Muscle of arm (tissue), 12 donors: ENCODE results near the gene SRD5A3. TPM values are rescaled to one million over a fixed set of nuclear protein-coding genes. Genes with fewer than 3 reads are reported as not detected.

Experiments used
- DNase-seq: peaks from one replicate; pipeline ENCODE4 v3.0.0-alpha.2; 2013
- polyA plus RNA-seq, 12 donors: library from polyadenylated mRNA; unstranded; fragments of 120-200 nt; gene quantifications; one replicate each; pipeline ENCODE4 v1.2.1, GENCODE V29; 2013; ENCODE audit not compliant: insufficient read length in 12 of 12

The SRD5A3 gene
- polyA plus RNA-seq, 12 donors, result 10.1 to 25.2 (median 15.1) TPM; not detected in 1

DNA sequence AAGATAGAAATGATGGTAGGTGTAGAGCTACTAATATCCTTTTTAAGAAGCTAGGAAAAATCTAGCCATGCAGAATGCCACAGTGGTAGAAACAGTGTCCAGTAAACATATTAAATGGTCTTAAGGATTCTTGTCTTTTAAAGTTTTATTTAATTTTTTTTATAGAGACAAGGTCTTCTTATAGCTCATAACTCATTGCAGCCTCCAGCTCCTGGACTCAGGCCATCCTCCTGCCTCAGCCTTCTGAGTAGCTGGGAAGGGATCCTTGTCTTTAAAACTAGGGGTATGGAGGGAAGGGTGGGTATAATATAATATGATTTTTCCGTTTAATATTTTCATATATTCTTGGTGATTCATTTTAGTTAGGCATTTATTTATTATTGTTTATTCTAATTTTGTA is 53.5 kb downstream of the SRD5A3 start:
- no peak for DNase-seq

DNA sequence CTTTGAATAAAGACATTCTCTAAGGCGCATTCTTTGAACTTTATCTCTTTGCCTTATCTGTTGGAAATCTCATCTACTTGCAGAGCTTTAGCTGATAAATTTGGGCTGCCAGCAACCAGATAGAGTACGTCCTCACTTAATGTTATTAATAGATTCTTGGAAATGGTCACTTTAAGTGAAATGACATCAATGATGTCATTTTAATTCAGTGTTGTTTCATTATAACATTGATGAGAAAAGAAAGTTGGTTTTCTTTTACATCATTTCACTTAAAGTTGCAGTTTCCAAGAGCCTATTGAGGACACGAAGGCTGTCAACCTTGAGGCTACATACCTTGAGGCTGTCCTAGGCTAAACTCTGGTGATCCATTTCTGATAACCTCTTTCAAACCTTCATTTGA is 59.0 kb downstream of the SRD5A3 start:
- DNase-seq, result no peak

DNA sequence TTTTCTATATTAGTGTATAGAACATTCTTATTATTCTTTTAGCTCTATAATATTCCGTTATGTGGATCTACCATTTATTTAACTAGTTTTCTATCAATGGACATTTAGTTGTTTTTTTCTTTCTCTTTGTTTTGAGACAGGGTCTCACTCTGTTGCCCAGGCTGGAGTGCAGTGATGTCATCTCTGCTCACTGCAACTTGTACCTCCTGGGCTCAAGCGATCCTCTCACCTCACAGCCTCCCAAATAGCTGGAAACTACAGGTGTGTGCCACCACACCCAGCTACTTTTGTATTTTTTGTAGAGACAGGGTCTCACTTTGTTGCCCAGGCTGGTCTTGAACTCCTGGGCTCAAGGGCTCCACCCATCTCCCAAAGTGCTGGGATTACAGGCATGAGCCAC is 60.5 kb downstream of the SRD5A3 start:
- DNase-seq, result no peak

DNA sequence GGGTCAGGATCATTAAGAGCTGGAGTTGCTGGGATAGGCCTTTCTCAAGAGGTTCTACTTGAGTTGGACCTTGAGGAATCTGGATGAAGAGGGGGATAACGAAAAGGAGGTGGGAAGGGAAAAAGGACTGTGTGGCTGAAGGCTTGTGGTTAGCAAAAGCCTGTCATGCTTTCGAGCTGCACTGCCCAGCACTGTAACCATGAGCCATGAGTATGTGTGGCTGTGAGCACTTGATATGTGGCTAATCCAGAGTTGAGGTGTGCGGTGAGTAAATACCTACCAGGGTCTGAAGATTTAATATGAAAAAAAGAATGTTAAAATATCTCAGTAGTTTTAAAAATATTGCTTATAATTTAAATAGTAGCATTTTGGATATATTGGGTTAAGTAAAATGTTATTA is 61.1 kb downstream of the SRD5A3 start:
- no peak for DNase-seq

DNA sequence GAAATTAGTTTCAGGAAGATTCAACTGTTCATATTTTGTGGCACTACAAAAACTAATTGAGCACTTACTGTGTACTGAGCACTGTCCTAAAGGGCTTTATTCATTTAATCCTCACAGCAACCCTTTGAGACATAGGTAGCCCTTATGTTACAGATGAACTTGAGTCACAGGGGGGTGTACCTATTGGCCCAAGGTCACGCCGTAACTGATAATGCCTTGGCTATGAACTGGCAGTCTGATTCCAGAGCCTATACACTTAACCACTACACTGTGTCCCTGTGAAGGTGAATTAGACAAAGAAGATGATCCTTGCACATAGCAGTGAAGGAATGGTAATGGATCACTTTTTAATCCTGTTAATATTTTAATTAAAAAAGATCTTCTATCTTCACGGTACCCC is 61.7 kb downstream of the SRD5A3 start:
- no peak for DNase-seq

DNA sequence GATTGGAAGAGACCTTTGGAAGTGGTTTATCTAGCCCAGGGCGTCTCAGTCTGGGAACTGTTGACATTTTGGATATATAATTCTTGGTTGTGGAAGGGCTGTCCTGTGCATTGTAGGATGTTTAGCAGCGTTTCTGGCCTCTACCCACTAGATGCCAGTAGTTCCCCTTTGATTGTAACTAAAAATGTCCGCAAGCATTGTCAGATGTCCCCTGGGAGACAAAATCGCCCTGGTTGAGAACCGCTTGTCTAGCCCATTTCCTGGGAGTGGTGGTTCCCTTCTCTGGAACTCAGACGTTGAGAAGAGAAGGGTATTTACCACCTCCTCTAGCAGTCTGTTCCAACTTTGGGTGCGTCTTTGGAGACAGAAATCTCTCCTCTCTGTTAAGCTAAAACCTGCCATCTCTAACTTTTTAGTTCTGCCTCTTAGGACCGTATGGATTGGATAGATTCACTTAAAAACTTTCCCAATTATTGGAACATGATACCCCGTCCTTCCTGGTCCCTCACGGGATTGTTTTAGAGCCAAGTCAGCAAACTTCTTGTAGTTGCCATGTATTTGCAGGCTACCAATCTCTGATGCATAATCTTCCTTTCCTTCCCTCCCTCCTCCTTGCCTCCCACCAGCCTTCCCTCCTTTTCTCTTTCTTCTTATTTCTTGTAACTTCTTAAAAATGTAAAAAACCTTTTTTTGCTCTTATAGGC is 63.6 kb downstream of the SRD5A3 start:
- DNase-seq, result no peak

DNA sequence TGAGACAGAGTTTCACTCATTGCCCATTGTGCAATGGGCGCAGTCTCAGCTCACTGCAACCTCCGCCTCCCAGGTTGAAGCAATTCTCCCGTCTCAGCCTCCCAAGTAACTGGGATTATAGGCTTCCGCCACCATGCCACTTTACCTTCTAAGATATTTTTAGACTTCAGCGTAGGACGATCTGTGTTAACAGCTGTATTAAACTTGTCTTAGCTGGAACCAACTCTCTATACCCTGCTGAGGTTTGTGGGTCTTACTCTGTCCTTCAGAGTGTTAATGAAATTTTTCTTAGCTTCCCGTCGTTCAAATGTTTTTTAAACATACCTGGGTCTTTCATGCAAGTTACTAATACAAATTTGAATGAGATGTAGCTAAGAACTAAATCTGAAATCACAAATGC is 64.4 kb downstream of the SRD5A3 start:
- DNase-seq, result no peak

DNA sequence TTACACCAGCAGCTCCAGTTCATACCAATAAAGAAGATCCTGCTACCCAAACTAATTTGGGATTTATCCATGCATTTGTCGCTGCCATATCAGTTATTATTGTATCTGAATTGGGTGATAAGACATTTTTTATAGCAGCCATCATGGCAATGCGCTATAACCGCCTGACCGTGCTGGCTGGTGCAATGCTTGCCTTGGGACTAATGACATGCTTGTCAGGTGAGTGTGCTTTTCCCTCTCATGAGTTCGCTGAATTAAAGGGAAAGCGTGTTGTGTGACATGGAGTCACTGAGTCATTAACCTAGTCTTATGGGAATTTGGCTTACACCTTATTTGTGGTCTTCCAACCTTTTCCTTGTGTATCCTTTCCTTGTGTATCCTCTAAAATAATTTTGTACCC is 65.6 kb downstream of the SRD5A3 start:
- DNase-seq, result no peak

DNA sequence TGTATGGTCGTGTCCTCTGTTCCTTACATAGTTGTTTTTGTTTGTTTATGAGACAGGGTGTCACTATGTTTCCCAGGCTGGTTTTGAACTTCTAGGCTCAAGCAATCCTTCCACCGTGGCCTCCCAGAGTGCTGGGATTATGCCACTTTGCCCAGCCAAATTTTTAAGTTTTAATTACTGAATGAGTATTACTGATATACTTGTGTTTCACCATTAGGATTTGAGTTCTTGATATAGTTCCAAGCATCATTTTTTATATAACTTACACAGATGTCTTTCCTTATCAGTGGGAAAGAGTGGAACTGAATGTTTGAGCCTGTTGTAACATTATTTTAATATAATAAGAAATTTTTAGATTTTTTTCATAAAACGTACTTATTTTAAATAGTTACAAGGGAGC is 70.1 kb downstream of the SRD5A3 start:
- DNase-seq, result no peak

Other genes with a start within 250 kb of the SRD5A3 start
- 10 to 100 TPM in 11 of 12 donors, not detected in 1; 36.1 to 62.0 (median 55.1) TPM for gene KDR, start 220.6 kb upstream of the SRD5A3 start, polyA plus RNA-seq
- 10 to 100 TPM in 11 of 12 donors, not detected in 1; 32.3 to 67.5 (median 51.2) TPM for gene TMEM165, start 49.7 kb downstream of the SRD5A3 start, polyA plus RNA-seq
- 10 to 100 TPM; 13.8 to 39.9 (median 18.1) TPM for gene CLOCK, start 200.7 kb downstream of the SRD5A3 start, polyA plus RNA-seq
- gene PDCL2, start 246.0 kb downstream of the SRD5A3 start, polyA plus RNA-seq, result not detected